Mucosa of stomach (tissue), 1 donor: Measurements from ENCODE around the gene MAPK7.

Experiments used
- H3K27me3 ChIP-seq: one replicate; pipeline ENCODE4 v1.7.0; 2013; ENCODE audit warnings: mild to moderate bottlenecking, low read length; ENCODE audit not compliant: control insufficient read depth, insufficient read depth
- H3K36me3 ChIP-seq: one replicate; pipeline ENCODE4 v1.7.0; 2013; ENCODE audit warnings: low read length; ENCODE audit not compliant: control insufficient read depth, insufficient read depth
- H3K4me1 ChIP-seq: one replicate; pipeline ENCODE4 v1.7.0; 2013; ENCODE audit warnings: mild to moderate bottlenecking, low read length; ENCODE audit not compliant: control insufficient read depth, insufficient read depth
- H3K4me3 ChIP-seq: one replicate; pipeline ENCODE4 v1.7.0; 2013; ENCODE audit warnings: low read length
- H3K9ac ChIP-seq: one replicate; pipeline ENCODE4 v1.7.0; 2013; ENCODE audit warnings: mild to moderate bottlenecking, low read length, moderate library complexity
- H3K9me3 ChIP-seq: one replicate; pipeline ENCODE4 v1.7.0; 2013; ENCODE audit warnings: mild to moderate bottlenecking, low read length, moderate library complexity; ENCODE audit not compliant: control insufficient read depth
- donor health status: Pancreatic carcinoma.

MAPK7 gene

DNA sequence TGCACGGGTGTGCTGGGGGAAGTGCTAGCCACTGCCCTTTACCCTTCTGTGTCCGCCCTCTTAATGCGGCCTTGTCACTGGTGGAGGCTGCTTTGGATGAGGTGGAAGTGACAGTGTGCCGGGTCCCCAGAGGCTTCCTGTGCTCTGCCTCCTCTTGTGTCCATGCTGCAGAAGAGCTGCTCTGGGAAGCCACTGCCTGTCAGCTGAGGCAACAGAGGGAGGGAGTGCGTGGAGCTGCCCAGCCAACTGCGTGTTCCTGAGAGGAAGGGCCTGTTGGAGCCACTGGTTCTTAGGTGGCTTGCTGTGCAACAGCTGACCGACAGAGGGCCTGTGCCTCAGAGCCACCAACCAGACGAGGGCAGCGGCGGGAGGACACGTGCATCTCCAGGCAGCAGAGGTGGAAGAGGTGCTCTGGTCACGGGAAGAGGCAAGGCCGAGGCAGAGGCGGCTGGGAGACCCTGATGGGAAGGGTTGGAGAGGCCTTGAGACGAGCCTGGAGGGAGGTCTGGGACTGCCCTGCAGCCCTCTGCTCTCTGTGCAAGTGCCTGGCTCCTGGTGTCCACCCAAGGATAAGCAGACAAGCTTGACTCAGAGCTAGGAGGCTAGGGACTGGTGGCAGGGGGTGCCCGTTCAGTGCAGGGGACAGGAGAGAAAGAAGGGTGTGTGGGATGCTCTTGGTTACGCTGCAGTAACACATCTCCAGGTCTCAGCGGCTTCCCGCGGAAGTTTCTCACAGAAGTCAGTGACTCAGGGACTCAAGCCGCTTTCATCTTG, 41.2 kb upstream of the MAPK7 start:
- H3K4me1 ChIP-seq = peaks cover 8% of the 10 kb centered on the region
- no peak overlapping the region for H3K9ac ChIP-seq
- H3K27me3 ChIP-seq = no peaks in the 10 kb centered on the region
- no peak overlapping the region for H3K4me3 ChIP-seq
- H3K36me3 ChIP-seq = no peaks in the 10 kb centered on the region
- H3K9me3 ChIP-seq = no peaks in the 10 kb centered on the region

DNA sequence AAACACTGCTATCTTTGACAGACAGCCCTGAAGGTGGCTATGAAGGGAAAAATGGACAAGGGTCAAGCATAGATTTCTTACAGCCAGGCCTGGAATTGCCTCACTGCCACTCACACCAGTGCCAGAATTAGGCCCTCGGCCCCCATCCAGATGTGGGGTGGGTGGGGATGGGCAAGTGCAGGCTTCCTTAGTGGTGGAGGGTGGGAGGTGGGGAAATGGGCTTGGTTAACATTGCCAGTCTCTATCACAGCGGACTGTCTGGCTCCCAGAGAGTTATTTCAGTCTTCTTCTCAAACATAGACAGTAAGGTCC, 40.6 kb upstream of the MAPK7 start:
- Histone ChIP-seq H3K27me3 (no peaks in the 10 kb centered on the region), H3K4me3 (no peak overlapping the region), H3K9me3 (no peaks in the 10 kb centered on the region), H3K36me3 (no peaks in the 10 kb centered on the region), H3K4me1 (peaks cover 8% of the 10 kb centered on the region), H3K9ac (no peak overlapping the region)

DNA sequence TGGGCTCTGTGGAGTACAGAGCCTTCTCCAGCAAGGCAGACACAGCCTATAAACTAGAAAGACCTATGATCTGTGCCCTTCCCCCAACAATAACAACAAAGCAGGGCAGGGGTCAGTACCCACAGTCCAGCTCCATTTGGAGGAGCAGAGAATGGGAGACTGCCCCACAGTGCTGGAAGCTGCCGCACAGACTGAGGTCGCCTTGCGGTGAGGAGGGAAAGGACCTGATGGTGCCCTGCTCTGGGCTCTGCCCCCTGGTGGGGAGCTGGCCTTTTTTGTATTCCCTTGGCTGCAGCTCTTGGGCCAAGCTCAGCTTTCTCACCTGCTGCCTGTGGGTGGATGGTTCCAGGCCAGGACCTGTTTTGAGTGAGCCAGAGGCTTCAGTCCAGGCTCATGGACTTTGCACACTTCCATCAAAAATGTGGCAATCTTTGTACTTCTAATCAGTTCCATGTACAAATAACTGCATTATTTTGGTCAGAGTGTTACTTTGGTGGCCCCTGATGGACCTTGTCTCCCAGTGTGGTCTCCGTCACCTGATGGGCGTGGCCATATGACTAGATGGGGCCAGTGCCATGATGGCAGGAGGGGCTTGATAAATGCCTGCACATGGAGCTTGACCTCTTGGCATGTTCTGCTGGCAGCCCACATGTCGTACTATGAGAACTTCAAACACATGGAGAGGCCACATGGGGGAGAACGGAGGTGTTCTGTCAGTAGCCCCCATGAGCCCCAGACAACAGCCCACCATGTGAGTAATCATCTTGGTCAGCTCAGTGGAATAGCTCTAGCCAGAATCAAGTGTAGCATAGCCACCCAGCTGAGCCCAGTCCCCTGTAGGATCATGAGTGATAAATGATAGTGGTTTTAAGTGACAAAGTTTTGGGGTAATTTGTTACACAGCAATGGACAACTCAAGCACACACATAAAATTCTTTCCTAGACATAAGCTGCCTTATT, 40.0 kb upstream of the MAPK7 start:
- H3K36me3 ChIP-seq = no peaks in the 10 kb centered on the region
- H3K4me3 ChIP-seq = no peak overlapping the region
- no peaks in the 10 kb centered on the region for H3K27me3 ChIP-seq
- peaks cover 8% of the 10 kb centered on the region for H3K4me1 ChIP-seq
- no peak overlapping the region for H3K9ac ChIP-seq
- no peaks in the 10 kb centered on the region for H3K9me3 ChIP-seq

DNA sequence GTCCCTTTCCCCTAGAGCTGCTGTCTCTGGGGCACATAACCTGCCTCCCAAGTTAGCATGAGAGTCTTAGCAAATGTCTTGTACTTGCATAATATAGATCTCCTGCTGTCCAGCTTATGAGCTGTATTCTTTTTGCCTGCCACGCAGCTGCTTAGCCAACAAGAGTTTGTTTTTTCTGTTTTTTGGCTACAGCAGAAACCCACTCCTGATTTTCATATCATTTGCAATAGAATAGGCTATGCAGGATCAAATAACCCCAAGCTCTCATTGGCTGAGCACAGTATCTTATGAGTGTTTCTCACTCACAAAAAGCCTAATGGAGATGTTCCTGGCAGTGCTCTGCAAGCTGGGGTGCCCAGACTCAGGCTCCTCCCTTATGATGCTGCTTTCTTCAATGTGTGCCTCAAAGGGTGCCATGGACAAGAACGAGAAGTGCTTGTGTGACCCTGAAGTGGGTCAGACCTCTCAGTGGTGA, 38.9 kb upstream of the MAPK7 start:
- H3K4me1 ChIP-seq = peaks cover 8% of the 10 kb centered on the region

DNA sequence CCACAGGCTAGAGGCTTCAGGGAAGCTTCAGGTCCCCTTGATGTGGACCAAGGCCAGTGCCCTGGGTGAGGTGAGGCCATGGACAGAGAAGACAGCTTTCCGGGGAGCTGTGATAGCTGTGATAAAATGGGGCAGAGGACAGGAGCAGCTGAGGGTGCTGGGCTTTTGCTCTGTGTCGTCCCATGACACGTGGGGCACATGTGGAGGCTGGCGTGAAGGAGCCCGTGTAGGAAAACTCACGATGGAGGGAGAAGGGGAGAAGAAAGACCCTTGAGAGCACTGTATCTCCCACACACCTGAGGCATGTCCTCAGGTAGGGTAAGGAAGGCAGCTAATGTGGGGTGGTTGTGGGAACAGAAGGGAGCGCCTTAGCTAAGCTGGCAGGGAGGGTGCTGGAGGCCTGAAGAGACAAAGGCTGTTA, 37.1 kb upstream of the MAPK7 start:
- Histone ChIP-seq H3K4me1 (peaks cover 17% of the 10 kb centered on the region), H3K9ac (no peak overlapping the region), H3K27me3 (no peaks in the 10 kb centered on the region), H3K36me3 (no peaks in the 10 kb centered on the region), H3K4me3 (no peak overlapping the region), H3K9me3 (no peaks in the 10 kb centered on the region)

More for the DNA sequence above, 38.9 kb upstream of the MAPK7 start:
- Histone ChIP-seq H3K27me3 (no peaks in the 10 kb centered on the region), H3K4me3 (no peak overlapping the region), H3K9me3 (no peaks in the 10 kb centered on the region), H3K36me3 (no peaks in the 10 kb centered on the region), H3K9ac (no peak overlapping the region)

DNA sequence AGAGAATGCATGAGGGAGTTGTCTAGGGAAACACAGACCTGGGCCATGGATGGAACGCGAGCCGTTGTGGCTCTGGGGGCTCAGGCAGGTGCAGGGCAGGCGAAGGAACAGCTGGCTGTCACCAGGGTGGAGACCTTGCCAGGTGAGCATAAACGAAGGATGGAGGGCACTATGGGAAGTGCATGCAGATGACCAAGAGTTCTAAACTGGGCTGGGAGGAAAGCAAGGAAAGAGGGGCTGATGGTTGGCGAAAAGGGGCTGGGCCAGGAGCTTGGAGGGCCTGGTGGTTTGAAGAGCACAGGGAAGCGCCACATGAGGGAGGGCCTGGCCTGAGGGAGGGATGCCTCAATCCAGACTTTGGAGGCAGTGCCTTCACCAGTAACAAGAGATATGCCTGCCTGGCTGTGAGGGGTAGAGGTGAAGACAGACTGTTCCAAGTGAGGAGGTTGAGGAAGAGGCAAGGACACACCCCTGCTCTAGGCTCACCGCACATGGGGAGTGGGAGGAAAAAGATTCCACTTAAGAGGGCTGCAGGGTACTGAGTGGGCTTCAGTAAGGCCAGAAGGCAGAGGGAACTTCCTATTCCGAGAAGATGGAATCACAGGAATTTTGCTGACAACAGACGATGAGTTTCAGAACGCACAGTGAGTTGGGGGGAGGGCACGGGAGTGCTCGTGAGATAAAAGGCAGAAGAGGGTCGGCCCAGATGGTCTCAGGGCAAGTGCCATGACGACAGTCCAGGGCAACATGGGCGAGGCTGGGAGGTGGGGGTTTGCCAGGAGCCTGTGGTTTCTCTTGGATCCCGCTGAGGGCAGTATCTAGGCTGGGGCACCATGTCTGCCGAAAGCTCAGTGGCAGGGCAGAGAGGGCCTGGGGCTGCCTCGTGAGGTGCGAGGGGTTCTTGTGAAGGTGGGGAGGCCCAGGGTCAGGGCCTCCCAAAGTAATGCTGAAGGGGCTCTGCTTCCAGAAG, 36.4 kb upstream of the MAPK7 start:
- H3K9me3 ChIP-seq = no peaks in the 10 kb centered on the region
- H3K4me1 ChIP-seq = peaks cover 24% of the 10 kb centered on the region
- no peaks in the 10 kb centered on the region for H3K27me3 ChIP-seq
- H3K9ac ChIP-seq = no peak overlapping the region
- H3K36me3 ChIP-seq = no peaks in the 10 kb centered on the region
- H3K4me3 ChIP-seq = no peak overlapping the region

DNA sequence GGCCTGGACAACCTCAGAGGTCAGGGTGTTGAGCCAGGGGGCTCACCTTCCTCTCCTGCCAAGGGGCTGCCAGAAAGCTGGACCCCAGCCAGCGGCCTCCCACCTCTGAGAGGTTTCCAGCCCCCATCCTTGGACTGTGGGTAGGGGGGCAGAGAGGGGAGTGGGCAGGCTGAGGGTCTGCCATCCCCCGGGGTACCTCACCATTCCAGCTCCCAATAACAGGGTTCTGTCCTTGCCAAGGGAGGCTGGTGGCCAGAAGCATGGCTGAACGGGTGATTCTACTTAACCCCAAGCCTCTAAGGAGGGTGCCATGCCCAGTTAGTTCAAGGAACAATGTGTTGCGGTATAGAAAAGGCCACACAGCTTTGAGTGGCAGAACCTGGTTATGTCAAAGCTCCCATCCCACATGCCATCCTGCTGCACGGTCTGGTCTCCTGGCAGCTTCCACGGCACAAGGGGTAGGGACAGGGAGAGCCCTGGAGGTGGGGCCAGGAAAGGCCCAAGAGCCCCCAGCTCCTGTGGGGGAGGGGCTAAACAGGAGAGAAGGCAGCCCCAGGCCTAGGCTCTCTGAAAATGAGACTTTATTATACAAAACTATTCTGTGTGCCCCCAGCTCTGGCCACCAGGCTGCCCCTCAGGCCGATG, 35.6 kb upstream of the MAPK7 start:
- Histone ChIP-seq H3K36me3 (no peaks in the 10 kb centered on the region), H3K4me1 (peaks cover 32% of the 10 kb centered on the region), H3K27me3 (no peaks in the 10 kb centered on the region), H3K9me3 (no peaks in the 10 kb centered on the region), H3K4me3 (no peak overlapping the region), H3K9ac (no peak overlapping the region)

GRCh38 chr17:19343256-19343630, 35.1 kb upstream of the MAPK7 start:
- Histone ChIP-seq H3K27me3 (no peaks in the 10 kb centered on the region), H3K36me3 (no peaks in the 10 kb centered on the region), H3K4me1 (peaks cover 32% of the 10 kb centered on the region), H3K9ac (no peak overlapping the region), H3K9me3 (no peaks in the 10 kb centered on the region), H3K4me3 (no peak overlapping the region)

DNA sequence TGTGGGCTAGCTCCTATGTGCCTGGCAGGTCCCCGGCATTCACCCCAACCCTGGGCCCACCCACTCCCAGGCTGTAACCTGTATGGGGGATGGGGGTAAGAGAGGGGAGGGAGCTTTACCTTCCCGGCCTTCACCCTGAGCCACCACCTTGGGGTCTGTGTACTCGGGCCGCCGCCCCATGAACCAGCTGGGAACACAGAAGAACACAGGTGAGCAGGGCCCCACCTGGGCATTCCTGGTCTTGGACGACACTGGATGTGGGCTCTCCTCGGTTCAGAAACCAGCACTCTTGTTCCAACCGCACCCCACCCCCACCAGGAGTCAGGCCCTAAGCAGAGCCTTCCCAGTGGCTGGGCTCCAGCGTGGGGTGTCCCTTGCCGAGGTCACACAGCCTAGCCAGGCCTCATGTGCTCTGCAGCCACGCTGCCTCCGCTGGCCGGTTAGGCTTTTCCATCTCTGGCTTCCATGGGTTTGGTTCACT, 34.6 kb upstream of the MAPK7 start:
- Histone ChIP-seq H3K4me3 (no peak overlapping the region), H3K27me3 (no peaks in the 10 kb centered on the region), H3K36me3 (no peaks in the 10 kb centered on the region), H3K4me1 (peaks cover 29% of the 10 kb centered on the region), H3K9me3 (no peaks in the 10 kb centered on the region), H3K9ac (no peak overlapping the region)

DNA sequence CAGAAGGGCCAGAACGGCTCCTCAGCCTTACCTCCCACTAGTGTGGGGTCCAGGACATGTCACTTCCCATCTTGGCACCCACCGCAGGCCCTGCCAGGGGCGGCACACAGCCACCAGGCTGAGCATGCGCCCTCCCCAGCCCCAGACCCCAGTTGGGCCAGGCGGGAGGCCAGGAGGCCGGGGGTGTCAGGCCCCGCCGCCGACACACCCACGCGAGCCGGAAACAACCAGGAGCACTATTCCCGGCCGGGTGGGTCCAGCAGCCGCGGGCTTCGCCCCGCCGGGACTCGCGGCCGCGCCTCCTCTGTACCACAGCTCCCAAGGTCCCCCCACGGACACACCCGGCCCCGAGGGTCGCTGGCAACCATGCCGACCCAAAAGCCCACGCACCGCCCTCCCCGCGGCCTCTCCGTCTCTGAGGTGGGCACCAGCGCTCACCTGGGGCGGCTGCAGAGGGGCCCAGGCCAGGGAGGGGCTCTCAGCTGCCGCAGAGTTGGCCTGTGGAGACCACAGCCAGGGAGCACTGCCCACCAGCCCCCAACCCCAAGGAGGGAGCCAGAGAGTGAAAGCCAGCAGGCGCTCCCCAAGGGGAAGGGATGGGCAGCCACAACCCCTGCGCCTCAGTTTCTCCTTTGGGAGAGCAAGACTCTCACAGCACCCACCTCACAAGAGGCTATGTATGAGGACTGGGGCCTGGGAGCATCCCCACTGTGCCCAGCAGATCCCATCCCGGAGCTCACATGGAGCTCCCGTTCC, 33.8 kb upstream of the MAPK7 start:
- H3K36me3 ChIP-seq = no peaks in the 10 kb centered on the region
- no peak overlapping the region for H3K9ac ChIP-seq
- H3K27me3 ChIP-seq = no peaks in the 10 kb centered on the region
- no peaks in the 10 kb centered on the region for H3K9me3 ChIP-seq
- H3K4me1 ChIP-seq = peaks cover 29% of the 10 kb centered on the region
- no peak overlapping the region for H3K4me3 ChIP-seq

GRCh38 chr17:19345067-19345460, 33.2 kb upstream of the MAPK7 start:
- Histone ChIP-seq H3K9me3 (no peaks in the 10 kb centered on the region), H3K9ac (no peak overlapping the region), H3K27me3 (no peaks in the 10 kb centered on the region), H3K36me3 (no peaks in the 10 kb centered on the region), H3K4me3 (no peak overlapping the region), H3K4me1 (peaks cover 29% of the 10 kb centered on the region)
